HG03521 (cell line): ENCODE data around the gene EDIL3.

Experiments
- ATAC-seq: cut with Tn5 transposase; IDR thresholded peaks from one replicate; pipeline ENCODE4 v1.9.1; 2021; ENCODE audit warnings: mild to moderate bottlenecking, moderate library complexity; ENCODE audit not compliant: unreplicated experiment

EDIL3 gene

DNA sequence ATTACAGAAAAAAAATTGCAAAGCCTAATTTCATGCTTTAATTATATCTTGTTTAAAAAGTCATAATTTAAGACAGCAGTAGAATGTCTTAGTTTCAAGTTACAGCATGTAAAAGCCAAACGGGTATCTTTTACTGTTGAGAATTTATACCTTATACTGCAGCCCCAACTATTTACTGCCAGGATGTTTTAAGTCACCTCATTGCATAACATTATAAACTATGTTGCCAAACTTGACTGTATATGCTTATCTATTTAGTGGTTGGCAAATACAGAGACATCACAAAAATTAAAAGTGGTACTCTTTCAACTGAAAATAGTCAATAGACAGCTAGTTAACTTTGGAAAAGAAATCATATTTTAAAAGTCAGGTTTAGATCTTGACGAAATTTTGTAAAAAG lies 119.5 kb downstream of the EDIL3 start:
- ATAC-seq, result no peak

DNA sequence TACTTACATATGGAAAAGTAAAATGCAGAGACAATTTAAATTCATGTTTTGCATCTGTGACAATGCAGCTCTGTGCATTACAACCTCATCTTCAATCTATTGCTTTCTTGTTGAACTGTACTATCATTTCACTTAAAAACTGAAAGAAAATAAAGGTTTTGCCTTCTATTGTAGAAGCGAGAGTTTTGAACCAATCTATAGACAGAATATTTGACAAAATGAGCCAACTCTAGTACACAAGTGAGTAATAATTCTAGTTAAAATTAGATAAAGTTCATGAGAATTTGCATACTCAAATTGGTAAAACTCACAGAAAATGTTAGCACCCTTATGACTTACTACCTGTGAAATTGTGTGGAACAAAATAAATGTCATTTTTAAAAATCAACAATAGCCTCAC lies 123.7 kb downstream of the EDIL3 start:
- ATAC-seq, result no peak

DNA sequence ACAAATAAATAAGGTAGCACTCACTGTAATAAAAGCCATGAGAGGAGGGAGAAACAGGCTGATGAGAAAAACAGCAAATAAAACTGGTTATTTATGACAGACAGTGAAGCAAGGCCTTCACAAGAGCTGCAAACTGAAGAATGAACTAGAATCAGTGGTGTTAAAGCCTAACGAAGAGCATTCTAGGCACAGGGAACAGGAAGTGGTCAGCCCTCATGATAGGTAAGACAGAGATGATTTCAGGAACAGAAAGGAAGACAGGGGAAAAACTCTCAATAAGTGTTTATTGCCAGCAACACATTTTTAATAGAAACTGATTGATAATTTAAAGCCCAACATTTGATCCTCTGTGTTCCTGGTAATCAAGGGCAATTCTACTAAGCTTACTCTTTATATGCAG lies 124.5 kb downstream of the EDIL3 start:
- peak; percentile 42 for ATAC-seq

DNA sequence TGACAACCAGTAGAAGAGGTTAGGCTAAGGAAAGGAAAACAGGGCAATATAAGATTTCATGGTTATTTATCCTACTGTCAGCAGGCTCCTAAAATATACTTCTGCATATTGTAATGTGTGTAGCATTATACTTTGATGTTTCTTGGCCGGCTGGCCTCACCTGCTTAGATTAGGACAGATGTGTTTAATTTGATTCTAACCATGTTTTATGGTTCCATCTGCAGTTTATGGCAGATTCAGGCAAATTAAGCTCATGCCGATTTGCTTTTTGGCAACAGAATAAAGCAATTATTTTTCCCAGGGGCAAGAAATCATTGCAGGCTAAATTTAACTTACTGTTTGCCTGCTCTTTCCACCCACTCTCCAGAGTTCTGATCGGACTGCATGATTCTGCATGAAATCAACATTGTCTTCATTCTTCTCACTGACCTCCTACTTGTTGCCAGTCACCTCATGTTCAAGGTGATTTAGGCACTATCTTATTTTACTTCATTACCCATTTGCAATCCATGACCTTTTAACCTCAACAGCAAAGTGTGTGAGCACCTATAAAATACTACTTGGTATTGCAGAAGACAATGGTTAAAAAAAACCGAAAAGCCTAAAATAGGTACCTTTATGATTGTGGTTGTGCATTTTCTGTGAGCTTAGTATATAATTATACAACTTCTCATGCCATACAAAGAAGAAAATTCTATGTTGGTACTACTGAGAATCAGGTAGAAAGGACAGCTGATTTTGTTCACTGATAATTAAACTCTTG lies 125.2 kb downstream of the EDIL3 start:
- no peak for ATAC-seq

DNA sequence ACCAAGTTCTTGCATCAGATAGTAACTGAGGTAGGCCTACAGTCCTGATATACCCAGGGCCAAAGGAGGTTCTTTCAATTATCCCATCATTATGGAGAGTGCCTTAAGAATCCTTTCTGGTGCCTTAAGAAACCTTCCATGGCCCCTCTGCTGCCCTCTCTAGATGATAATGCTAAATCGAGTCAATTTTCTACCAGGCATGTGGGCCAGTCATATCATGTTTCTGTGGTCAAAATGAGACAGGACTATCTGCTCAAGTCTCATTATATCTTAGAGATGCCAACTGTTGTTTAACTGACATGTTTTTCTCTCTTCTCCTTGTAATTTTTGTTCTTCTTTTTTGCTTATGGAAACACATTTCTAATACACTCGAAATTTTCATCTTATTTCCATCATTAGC lies 127.6 kb downstream of the EDIL3 start:
- ATAC-seq, result no peak

DNA sequence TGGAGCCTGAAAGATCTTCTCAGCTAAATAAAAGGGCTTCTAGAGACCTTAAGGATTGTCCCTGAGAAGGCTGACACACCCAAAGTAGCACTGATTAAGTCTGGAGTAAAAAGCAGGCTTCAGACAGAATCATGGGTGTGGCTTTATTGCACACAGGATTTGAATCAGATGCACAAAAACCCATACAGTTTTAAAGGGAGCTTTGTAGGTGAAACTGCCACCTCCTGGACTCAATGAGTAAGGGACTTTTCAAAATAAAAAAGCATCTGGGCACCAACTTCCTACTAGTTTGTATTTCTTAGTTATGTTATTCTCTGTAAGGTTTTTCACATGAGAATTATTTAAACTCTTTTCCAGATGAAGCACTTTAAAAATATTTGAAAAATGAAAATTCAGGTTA lies 129.4 kb downstream of the EDIL3 start:
- ATAC-seq, result no peak

DNA sequence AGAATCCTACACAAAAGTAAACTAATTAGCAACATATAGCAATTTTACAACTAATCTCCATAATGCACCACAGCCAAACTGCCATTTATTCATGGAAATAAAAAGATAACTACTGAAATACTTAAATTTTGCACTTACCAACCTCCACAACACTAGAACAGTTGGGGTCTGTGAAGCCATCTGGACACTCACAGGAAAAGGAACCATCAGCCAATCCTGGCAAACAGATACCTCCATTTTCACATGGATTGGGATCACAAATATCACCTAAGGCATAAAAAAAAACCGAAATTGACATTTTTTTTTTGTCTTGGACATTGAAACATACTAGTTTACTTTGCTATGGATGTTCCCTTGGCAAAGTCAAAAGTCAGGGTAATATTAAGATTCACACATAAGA lies 130.7 kb downstream of the EDIL3 start:
- no peak for ATAC-seq

DNA sequence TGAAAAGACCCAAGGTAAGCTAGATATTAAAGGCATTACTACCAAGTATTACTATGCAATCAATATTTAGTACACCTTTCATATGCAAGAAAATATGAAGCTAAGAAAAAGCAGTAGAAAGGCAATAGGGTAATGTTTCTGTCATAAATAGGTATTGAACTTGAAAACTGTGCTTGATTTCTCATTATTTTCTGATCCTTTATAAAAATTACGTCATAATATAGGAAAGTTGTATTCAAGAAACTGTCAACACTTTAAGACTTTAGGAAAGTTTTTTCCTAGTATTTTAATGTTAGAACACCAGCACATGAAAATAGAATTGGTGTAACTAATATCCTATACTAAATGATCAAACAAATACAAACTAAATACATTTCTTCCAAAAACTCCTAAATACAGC lies 133.2 kb downstream of the EDIL3 start:
- no peak for ATAC-seq

DNA sequence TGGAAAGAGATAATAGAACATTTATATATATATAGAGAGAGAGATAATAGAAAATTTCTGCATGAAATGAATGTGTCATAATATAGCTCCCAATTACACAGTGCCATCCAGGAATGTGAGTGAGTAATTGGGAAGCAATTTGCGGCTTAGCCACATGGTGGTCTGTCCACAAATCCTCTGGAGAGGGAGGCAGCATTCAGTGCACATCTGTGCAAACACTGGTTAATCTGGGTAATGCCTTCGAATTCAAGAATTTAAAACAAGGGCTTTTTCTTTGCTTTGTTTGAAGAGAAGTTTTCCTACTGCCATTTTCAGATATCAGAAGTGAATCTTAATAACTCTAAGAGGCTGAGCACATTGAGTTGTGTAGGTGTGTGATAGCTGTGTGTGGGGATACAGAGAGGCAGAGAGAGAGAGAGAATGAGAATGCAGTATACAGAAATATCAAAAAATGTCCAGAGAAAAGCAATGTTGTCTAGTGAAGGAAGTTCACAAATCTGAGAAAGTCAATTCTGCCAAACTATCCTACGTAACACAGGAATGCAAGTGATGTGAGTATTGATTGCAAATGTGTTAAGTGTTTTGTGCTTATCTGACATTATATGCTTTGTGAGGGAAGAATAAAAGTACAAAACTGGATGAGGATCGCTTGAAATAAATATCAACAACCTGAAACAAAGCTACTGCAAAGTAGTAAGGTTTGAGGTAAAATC lies 134.6 kb downstream of the EDIL3 start:
- no peak for ATAC-seq

DNA sequence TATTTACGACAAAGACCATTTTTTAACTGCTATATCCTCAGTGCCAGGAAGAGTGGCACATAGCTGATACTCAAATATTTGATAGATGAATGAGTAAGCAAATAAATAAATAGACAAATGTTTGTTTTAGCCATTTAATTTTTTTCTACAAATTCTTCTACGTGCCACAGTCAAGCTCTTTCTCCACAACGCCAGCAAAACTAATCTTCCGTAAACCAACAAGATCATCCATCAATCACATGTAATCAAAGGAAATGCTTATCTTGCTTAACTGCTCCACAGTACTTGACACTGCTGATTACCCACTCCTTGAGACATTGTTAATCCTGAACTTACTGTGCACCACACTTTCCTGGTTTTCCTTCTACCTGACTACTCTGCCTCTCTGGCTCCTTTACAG lies 136.7 kb downstream of the EDIL3 start:
- no peak for ATAC-seq

DNA sequence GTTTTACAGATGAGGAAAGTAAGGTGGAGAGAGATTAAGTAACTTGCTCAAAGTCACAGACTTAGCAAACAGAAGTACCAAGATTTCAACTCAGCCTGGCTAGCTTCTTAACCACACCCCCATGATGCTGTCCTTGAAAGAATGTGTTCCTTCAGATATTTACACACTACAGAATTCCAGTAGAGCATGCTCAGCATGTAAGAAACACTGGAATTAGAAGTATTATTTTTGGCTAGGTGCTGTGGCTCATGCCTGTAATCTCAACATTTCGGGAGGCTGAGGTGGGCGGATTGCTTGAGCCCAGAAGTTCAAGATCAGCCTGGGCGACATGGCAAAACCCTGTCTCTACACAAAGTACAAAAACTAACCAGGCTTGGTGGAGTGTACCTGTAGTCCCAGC lies 142.4 kb downstream of the EDIL3 start:
- ATAC-seq, result no peak

DNA sequence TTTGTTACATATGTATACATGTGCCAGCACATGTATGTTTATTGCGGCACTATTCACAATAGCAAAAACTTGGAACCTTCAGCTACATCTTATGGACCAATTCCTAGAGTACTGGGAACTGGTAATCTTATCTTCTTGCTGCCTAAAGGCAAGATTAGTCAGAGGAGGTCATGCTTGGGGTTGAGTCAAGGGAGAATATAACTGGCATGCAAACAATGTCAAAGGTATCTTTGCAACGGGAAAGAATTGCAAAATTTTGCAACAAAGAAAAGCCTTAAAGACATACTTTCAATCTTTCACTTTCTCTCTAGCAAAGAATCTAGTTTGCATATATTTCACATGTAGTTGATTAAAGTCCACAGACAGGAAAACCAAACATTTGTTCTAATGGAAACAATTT lies 145.2 kb downstream of the EDIL3 start:
- no peak for ATAC-seq

DNA sequence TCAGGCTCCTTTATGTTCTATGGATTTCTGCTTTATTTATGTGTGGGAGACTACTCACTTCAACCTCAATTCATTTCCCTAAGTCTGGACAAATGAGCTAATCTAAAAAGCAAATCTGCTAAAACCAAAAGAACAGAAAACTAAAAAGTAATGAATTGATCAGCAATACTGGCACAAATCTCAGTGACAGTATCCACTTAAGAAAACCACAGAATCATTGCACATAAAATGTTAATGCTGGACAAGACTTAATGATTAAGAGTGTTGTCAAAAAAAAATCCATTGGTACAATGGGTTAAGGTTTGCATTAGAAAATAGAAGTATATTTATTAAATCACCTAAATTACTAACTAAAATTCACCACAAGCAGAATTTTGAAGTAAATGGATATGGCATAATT lies 147.6 kb downstream of the EDIL3 start:
- ATAC-seq, result no peak

DNA sequence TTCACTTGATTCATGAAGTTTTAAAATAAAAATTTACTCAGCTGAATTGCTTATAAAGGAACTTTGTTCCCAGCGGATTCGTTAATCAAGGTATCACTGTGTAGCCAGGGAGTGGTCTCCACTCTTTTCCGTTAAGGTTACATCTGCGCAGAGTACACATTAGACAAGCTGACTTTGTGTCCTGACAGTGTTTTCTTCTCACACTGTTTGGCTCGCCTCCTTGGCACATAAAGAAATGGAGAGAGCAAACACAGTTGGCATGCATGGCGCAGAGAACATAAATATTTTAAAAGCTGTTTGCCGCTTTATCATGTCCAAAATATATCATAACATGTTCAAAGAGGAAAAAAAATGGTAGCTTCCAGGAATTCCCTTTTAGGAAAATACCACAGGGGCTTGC lies 153.2 kb downstream of the EDIL3 start:
- ATAC-seq, result no peak

DNA sequence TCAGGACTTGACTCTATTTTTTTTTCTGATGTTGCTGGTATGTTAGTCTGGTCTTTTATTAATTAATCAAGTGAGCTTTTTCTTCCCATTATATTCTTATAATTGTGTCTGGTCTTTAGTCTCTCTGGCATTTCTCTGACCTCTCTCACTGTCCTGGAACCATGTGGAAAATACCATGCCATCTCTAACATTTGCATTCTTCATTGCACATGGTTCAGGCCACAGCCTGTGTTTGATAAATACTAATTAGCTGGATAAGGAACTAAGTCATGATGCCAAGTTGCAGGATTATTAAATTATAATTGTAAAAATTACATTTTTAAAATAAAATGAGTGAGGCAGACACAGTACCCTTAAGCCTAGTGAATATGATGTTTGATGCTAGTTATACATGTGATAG lies 155.6 kb downstream of the EDIL3 start:
- ATAC-seq, result no peak

DNA sequence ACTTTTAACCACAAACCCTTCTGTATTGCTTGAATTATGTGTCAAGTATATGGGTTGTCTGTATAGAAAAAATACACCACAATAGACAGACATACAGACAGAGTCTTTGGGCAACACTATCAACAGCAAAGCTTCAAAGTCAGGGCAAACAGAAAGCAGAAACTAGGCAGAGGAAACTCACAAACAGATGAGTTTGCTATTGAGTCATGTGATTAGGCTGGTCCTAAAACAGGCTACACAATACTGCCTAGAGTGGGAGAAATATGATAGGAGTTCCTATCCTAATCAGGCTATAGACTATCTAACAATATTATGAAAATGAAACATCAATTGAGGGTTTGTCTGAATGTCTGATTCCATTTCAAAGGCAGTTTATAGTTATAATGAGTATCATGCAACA lies 156.4 kb downstream of the EDIL3 start:
- no peak for ATAC-seq

DNA sequence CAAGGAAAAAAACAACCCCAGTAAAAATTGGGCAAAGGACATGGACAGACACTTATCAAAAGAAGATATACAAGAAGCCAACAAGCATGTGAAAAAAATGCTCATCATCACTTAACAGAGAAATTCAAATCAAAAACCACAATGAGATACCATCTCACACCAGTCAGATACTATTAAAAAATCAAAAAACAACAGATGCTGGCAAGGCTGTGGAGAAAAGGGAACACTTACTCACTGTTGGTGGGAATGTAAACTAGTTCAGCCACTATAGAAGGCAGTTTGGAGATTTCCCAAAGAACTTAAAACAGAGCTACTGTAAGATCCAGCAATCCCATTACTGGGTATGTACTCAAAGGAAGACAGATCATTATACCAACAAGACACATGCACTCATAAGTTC lies 157.4 kb downstream of the EDIL3 start:
- ATAC-seq, result no peak

DNA sequence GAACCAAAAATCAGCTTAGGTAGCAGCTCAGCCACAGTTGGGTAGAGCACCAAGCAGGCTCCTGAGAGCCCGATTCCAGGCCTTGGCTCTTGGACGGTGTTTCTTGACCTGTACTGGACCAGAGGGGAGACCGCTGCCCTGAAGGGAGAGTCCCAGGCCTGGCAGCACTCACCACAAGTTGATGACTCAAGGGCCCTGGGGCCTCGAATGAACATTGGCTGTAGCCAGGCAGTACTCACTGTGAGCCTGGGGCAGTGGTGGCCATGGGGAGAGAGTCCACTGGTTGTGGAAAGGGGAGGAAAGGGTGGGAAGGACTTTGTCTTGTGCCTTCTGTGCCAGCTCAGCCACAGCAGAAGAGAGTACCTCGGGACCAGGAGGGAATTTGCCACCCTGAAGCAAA lies 166.1 kb downstream of the EDIL3 start:
- ATAC-seq, result no peak

DNA sequence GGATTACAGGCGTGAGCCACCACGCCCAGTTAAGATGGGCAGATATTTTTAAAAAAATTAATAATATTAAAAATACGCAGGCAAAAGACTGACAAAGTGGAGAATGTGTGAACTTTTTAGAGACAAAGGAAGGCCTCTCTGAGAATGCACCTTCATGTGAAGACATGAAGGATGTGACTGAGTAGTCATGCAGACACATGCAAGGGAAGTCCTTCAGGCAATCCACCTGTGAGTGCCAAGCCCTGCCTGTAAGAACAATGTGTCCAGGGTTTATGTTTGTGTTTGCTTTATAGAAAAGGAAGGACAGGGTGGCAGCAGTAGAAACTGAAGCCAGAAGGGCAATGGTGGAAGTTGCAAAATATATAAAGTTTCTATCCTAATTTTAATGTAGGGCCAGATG lies 169.2 kb downstream of the EDIL3 start:
- ATAC-seq, result no peak

DNA sequence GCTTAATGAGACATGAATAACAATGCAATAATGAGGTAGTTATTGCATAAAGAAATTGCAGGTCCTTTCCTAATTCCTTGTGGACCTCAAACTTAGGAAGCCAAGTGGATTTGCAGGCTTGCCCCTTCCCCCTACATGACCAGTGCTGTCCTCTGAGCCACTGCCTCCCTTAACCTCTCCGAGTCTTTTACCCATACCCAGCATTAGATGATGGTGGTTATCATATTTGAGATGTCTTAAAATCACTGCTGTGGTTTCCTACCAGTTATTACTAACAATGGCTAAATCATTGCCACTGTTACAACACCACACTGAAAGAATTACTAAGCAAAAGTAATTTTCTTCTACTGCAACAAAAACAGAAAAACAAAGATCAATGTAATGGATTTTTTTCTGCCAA lies 170.8 kb downstream of the EDIL3 start:
- ATAC-seq, result no peak

DNA sequence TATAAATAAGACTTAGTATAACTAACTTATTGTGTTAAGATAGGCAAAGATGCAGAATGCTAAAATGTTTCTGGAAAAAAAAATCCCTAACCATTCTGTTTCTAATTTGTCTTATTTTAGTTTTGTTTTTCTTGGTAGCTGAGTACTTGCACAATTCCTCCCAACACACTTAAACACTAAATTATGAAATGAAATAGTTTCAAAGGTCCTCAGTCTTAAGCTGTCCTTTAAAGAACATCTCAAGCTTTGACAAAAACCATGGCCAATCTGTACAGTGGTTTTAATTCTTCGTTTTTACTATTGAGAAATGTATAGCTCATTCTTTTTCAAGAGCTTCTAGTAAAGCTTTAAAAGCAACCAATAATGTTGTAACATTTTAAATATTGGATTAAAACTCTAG lies 171.5 kb downstream of the EDIL3 start:
- ATAC-seq, result no peak

DNA sequence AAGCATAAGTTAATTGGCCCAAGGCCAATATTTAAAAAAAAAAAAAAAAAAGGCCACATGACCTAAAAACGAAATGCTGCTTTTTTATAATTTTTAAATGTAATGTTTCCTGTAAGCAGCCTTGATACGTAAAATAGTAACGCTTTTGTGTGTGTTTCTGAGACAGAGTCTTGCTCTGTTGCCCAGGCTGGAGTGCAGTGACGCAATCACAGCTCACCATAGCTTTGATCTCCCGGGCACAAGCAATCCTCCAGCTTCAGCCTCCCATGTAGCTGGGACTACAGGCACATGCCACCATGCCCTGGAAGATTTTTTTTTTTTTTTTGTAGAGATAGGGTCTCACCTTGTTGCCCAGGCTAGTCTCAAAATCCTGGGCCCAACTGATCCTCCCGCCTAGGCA lies 179.9 kb downstream of the EDIL3 start:
- ATAC-seq, result no peak

DNA sequence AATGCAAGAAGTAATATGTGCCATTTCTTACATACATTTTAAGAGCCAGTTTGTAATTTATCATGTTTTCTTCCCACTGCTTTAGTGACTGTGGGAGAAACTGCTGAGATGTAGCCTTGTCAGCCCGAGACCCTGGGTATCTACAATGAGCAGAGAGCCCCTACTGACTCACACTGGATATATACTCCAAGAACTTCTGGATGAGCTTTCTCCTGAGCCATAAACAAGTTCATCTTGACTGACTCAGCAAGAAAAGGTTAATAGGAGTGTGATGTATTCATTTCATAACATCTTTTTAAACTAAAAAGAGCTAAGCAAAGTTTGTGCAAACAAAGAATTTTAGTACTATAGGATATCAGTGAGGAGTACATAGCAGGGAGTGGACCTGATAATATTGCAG lies 182.5 kb downstream of the EDIL3 start:
- ATAC-seq, result no peak
